GM10266 (cell line): ENCODE measurements around the gene RFPL2.

ENCODE experiments used
- DNase-seq: peaks from one replicate; pipeline ENCODE4 v3.0.0; 2012; ENCODE audit errors: extremely low spot score
- CTCF ChIP-seq: IDR thresholded peaks from 2 replicates; pipeline ENCODE4 v1.5.1; 2012; ENCODE audit warnings: mild to moderate bottlenecking, low read depth; ENCODE audit not compliant: control insufficient read depth, insufficient read depth; ENCODE audit errors: missing control alignments

RFPL2 gene

GRCh38 chr22:32204856-32205722, at the start of gene RFPL2:
TSS of gene RFPL2 (minus strand) at chr22:32205073. CDS start at chr22:32202451, 2,622 bp downstream.
- TF ChIP-seq CTCF, result no peak
- no peak for DNase-seq

GRCh38 chr22:32249231-32249630, 44.4 kb upstream of the RFPL2 start:
- TF ChIP-seq CTCF, result no peak
- DNase-seq, result no peak

- DNase-seq, result no peak
- no peak for TF ChIP-seq CTCF
Observed at GRCh38 chr22:32248276-32248675, 43.4 kb upstream of the RFPL2 start.

GRCh38 chr22:32246166-32246565, 41.3 kb upstream of the RFPL2 start:
- DNase-seq, result no peak
- no peak for TF ChIP-seq CTCF

- no peak for TF ChIP-seq CTCF
- no peak for DNase-seq
Observed at GRCh38 chr22:32245042-32245441, 40.2 kb upstream of the RFPL2 start.

GRCh38 chr22:32244547-32244946, 39.7 kb upstream of the RFPL2 start:
- no peak for TF ChIP-seq CTCF
- DNase-seq, result no peak

- no peak for TF ChIP-seq CTCF
Observed at GRCh38 chr22:32240461-32240860, 35.6 kb upstream of the RFPL2 start.

More at GRCh38 chr22:32240461-32240860, 35.6 kb upstream of the RFPL2 start:
- DNase-seq, result no peak
